Right lobe of liver (tissue), 4 donors: Measurements from ENCODE around the gene FAM89B.

Experiments used
- CTCF ChIP-seq, 4 donors: fragments of 200-600 bp in 3 of 4; fragments of 450-650 bp in 1 of 4; IDR thresholded peaks; one replicate each; pipeline versions ENCODE4 v1.5.1 to v1.8.0; 2016 to 2022; ENCODE audit warnings: antibody characterized with exemption in 4 of 4, mild to moderate bottlenecking in 2 of 4
- POLR2A ChIP-seq: fragments of 450-650 bp; IDR thresholded peaks from one replicate; pipeline ENCODE4 v1.6.1; 2017; ENCODE audit warnings: antibody characterized with exemption, mild to moderate bottlenecking
- donor health status: DM: no; HTN: no; CAD: no.
- donor health status: DM: no; HTN: no; CAD: no.
- donor health status: DM: no; HTN: yes; CAD: no.

DNA sequence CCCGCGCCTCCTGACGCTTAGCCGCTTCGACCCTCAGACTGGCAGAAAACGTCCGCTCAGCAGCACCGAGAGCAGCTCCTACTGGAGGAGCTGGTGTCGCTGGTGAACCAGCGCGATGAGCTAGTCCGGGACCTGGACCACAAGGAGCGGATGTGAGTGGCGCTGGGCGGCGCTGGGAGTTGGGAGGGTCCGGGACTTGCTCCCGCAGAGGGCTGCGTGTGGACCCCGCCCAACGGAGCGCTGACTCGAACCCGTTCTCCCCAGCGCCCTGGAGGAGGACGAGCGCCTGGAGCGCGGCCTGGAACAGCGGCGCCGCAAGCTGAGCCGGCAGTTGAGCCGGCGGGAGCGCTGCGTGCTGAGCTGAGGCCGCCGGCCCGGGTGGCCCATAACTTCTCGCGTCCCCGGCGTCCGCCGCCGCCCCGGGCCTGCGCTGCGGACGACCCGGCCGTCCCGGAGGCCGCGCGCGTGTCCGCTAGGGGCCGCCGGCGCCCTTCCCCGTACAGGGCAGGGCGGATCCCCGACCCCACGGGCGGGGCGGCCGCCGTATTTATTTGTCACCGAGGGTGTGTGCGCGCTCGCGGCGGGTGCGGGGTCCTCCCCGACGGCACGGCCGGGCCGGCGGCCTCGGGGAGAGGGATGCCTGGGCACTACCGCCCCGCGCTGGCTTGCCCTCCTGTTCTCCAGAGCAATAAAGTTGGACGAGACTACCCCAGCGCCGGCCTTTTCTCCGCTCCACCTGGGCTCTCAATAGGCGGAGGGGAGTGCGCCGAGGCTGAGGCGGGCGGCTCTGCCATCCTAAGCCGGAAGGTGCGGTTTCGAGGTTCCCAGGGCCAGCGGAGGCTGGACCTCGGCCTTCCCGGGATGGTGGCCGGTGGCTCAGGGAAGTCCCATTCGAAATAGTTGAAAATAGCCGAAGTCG is 19.9 kb downstream of the FAM89B start:
- peak; percentile 4 to 47 (median 26) for TF ChIP-seq CTCF (IDR thresholded peaks at IDR 0.05)
- no peak for TF ChIP-seq POLR2A
